Measurements from ENCODE around the gene STOML1.
A peak's percentile ranks its signal among the peaks of the same experiment; 100 is the strongest.
"Not testable (repeated sequence)": the region's sequence is repeated elsewhere in the genome, so short reads cannot be mapped to it uniquely, and the experiment has no call there.

STOML1 gene

DNA sequence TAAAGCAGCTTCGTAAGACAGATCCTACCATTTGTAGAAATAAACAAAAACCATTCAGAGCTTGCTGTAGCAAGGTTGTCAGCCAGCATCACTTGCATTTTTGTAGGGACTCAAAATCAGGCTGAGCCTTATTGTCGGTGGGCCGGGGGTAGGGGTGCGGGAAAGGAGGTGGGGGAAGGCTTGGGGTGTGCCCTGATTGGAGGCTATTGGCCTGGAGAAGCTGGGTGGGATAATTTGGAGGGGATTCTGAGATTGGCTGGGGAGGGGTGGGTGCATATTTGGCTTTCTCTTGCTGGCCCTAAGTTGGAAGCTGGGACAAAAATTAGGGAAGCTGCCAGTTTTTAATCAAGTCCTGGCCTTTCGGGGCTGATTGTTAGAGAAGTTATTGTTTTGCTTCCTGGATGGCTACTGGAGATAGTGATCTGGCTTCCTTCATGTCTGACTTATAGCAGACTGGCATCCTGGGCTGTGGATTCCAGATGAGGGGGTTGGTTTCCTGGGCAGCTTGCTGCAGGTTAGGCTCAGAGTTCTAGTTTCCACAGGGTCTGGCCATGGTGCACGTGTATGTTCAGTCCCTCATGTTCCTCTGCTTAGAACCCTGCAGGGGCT lies 22.8 kb downstream of the STOML1 start:
- H3K27ac Mint-ChIP-seq, result no peak overlapping the region

DNA sequence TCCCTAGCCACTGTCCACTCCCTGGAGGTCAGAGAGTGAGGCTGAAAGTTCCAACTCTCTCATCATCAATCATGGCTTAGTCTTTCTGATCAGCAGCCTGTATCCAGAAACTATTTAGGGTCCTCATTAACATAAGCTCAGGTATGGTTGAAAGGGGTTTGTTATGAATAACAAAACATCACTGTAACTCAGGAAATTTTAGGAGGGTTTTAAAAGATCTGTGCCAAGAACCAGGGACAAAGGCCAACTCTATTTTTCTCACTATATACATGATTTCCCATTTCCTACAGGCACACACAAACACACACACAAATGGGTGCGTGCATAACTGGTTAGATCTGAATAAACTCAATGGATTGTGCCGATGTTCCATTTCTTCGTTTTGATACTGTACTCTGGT lies 23.6 kb downstream of the STOML1 start:
- Mint-ChIP-seq H3K9me3 (no peaks in the 10 kb centered on the region), H3K27me3 (peaks cover 9 to 15% of the 10 kb centered on the region in 2 donors), H3K27ac (no peak overlapping the region), H3K4me3 (no peak overlapping the region), H3K36me3 (no peaks in the 10 kb centered on the region), H3K4me1 (peaks cover 19 to 31% of the 10 kb centered on the region in 2 donors)
- ATAC-seq (replicated peaks) (no peak), DNase-seq (no peak)

More for the DNA sequence above, 22.8 kb downstream of the STOML1 start:
- no peak for ATAC-seq (replicated peaks)
- Mint-ChIP-seq H3K4me1 (peaks cover 19 to 31% of the 10 kb centered on the region in 2 donors), H3K36me3 (no peaks in the 10 kb centered on the region), H3K4me3 (no peak overlapping the region), H3K9me3 (no peaks in the 10 kb centered on the region), H3K27me3 (peaks cover 13 to 19% of the 10 kb centered on the region in 2 donors)
- no peak for DNase-seq

DNA sequence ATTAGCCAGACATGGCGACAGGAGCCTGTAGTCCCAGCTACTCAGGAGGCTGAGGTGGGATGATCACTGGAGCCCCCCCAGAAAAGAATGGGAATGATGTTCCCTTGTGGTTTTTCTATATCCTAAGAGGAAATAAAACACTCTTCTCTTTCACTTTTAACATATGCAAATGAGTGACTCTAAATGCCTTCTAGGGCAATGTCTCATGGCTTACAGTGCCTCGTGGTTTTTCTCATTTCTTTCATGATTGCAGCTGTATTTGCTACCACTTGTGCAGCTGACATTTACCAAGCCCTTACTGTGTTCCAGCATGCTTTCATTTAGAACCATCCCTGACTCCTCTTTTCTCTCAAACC lies 26.4 kb downstream of the STOML1 start:
- peaks cover 12 to 23% of the 10 kb centered on the region in 2 donors for H3K4me1 Mint-ChIP-seq

DNA sequence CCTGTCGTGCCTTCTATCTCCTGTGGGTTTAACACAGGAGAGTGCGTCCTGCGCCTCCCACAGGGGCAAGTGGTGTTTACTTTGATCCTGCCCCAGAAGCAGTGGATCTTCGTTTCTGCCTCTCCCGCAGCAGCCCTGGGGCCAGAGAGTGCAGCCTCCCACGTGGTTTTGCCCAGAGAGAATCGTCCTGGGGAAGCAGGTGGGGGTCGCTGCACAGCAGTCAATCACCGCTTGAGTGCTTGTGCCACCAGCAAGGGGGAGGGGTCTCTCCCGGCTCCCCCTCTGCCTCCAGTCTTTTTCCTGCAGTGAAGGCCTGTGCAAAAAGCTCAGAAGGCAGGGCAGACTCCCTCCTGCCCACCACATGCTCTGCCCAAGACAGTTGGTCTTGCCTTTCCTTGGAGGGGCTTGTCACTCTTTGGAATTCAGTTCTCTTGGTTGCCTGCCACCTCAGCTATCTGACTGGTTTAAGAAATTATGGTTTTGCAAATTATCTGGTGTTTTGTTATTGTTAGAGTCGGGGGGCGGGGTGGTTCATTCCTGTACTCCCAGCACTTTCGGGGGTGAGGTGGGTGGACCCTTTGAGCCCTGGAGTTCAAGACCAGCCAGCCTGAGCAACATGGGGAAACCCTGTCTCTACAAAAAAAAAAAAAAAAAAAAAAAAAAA lies 26.9 kb downstream of the STOML1 start:
- no peaks in the 10 kb centered on the region for H3K36me3 Mint-ChIP-seq
- H3K4me3 Mint-ChIP-seq, result peak overlapping the region; percentile 64 to 74
- no peak for DNase-seq
- H3K4me1 Mint-ChIP-seq, result peaks cover 12 to 23% of the 10 kb centered on the region in 2 donors
- peak; percentile 58 to 70 for ATAC-seq (replicated peaks)
- no peaks in the 10 kb centered on the region for H3K9me3 Mint-ChIP-seq
- peaks cover 5 to 8% of the 10 kb centered on the region in 2 donors for H3K27me3 Mint-ChIP-seq
- H3K27ac Mint-ChIP-seq, result peak overlapping the region; percentile 59

More for the DNA sequence above, 26.4 kb downstream of the STOML1 start:
- H3K27me3 Mint-ChIP-seq, result peaks cover 5 to 8% of the 10 kb centered on the region in 2 donors
- H3K4me3 Mint-ChIP-seq, result peak overlapping the region; percentile 41 to 74
- peak; percentile 75 to 81 for ATAC-seq (replicated peaks)
- no peaks in the 10 kb centered on the region for H3K36me3 Mint-ChIP-seq
- H3K9me3 Mint-ChIP-seq, result no peaks in the 10 kb centered on the region
- DNase-seq, result no peak
- peak overlapping the region; percentile 62 for H3K27ac Mint-ChIP-seq

DNA sequence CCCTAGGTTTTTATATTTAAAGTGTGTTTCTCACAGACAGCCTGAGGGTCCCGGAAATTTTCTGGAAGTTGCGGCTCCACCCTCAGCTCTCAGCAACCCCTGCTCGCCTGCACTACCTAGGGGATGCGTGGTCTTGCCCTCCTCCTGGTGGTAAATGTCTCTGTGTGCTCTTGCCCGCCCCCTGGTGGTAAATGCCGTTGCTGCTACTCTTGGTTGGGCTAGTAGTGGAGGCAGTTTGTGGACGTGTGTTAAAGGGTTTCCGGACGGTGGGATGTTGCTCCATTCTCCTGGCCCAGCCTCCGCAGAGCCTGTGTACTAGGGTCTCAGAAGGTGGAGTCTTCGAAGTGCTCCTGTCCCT lies 27.4 kb downstream of the STOML1 start:
- H3K27me3 Mint-ChIP-seq, result peaks cover 5 to 8% of the 10 kb centered on the region in 2 donors
- H3K27ac Mint-ChIP-seq, result no peak overlapping the region

DNA sequence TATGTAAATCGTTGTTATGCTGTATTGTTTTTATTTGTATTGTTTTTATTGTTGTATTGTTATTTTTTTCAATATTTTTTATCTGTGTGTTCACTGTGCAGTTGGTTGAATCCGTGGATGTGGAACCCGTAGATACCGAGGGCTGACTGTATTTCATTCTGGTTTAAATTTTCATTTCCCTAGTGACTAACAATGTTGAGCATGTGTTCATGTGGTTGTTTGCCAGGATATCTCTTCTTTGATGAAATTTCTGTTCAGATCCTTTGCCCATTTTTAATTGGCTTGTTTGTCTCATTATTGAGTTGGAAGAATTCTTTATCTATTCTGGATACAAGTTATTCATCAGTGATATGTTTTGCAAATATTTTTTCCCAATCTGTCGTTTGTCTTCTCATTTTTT lies 29.7 kb downstream of the STOML1 start:
- Mint-ChIP-seq H3K4me3 (no peak overlapping the region), H3K27me3 (peaks cover 10 to 16% of the 10 kb centered on the region in 2 donors), H3K27ac (no peak overlapping the region), H3K9me3 (no peaks in the 10 kb centered on the region), H3K4me1 (peaks cover 20 to 32% of the 10 kb centered on the region in 2 donors), H3K36me3 (no peaks in the 10 kb centered on the region)
- no peak for DNase-seq
- no peak for ATAC-seq (replicated peaks)

More for the DNA sequence above, 27.4 kb downstream of the STOML1 start:
- Mint-ChIP-seq H3K4me3 (peak overlapping the region; percentile 64 to 74), H3K4me1 (peaks cover 14 to 24% of the 10 kb centered on the region in 2 donors), H3K9me3 (no peaks in the 10 kb centered on the region), H3K36me3 (no peaks in the 10 kb centered on the region)
- ATAC-seq (replicated peaks), result peak; percentile 84 to 88
- DNase-seq, result peak; percentile 63

DNA sequence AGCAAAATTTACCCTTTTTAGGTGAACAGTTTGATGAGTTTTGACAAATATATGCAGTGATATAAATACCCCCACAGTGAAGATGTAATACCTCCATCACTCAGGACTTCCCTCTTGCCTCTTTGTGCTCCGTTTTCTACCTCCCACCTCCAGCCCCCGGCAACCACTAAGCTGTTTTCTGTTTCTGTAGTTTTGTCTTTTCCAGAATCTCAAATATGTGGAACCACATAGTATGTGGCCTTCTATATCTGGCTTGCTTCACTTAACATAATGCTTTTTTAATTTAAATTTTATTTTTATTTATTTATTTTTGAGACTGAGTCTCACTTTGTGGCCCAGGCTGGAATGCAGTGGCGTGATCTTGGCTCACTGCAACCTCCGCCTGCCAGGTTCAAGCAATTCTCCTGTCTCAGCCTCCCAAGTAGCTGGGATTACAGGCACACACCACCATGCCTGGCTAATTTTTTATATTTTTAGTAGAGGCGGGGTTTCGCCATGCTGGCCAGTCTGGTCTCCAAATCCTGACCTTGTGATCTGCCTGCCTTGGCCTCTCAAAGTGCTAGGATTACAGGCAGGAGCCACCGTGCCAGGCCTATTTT lies 31.5 kb downstream of the STOML1 start:
- H3K4me1 Mint-ChIP-seq, result peaks cover 18 to 21% of the 10 kb centered on the region in 2 donors
- not testable (repeated sequence) for H3K36me3 Mint-ChIP-seq; H3K4me3 Mint-ChIP-seq; ATAC-seq (replicated peaks); H3K9me3 Mint-ChIP-seq; DNase-seq; H3K27ac Mint-ChIP-seq
- peaks cover 18 to 35% of the 10 kb centered on the region in 2 donors for H3K27me3 Mint-ChIP-seq

DNA sequence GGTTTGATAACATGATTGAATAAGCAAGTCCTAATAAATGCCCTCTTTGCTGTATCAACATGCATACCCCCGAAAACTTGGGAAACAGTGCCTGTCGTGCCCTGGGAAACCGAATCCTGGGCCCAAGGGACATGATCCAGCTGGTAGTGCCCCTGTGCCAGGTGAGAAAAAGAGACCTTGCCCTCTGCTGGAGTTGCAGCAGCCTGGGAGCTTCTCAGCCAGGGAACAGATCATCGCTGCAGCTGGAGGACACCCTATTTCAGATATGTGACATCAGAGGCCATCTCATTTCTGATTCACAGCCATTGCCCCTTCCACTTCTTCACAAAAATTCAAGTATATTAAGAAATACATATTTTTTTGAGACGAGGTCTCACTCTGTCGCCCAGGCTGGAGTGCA lies 32.3 kb downstream of the STOML1 start:
- no peaks in the 10 kb centered on the region for H3K9me3 Mint-ChIP-seq
- H3K27me3 Mint-ChIP-seq, result peaks cover 21 to 32% of the 10 kb centered on the region in 2 donors
- ATAC-seq (replicated peaks) (no peak), DNase-seq (no peak)
- H3K4me3 Mint-ChIP-seq, result no peak overlapping the region
- H3K4me1 Mint-ChIP-seq, result peaks cover 11 to 13% of the 10 kb centered on the region in 2 donors
- H3K27ac Mint-ChIP-seq, result no peak overlapping the region
- H3K36me3 Mint-ChIP-seq, result no peaks in the 10 kb centered on the region

DNA sequence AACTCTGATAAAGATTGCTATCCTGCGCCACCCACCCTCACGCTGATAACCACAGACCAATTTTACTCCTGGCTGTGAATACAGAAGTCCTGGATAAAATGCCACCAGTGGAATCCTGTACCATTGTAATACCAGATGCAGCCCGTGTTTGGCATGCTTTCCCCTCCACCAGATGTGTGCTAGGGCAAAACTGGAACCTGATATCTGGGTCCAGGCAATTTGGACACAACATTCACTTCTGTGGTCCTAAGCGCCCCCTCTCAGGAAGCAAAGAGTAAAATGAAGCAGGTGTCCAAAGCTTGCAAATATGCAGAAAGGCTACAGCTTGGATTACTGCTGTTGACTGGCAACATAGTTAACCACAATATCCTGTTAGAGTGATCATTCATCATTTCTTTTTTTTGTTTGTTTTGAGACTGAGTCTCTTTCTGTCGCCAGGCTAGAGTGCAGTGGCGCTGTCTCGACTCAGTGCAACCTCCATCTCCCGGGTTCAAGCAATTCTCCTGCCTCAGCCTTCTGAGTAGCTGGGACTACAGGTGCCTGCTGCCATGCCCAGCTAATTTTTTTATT lies 33.0 kb downstream of the STOML1 start:
- DNase-seq (no peak), ATAC-seq (replicated peaks) (peak in 1 of 2 donors; percentile 27)
- Mint-ChIP-seq H3K9me3 (no peaks in the 10 kb centered on the region), H3K4me1 (peaks cover 9 to 10% of the 10 kb centered on the region in 2 donors), H3K36me3 (no peaks in the 10 kb centered on the region), H3K27ac (no peak overlapping the region), H3K27me3 (peaks cover 18 to 30% of the 10 kb centered on the region in 2 donors), H3K4me3 (no peak overlapping the region)

DNA sequence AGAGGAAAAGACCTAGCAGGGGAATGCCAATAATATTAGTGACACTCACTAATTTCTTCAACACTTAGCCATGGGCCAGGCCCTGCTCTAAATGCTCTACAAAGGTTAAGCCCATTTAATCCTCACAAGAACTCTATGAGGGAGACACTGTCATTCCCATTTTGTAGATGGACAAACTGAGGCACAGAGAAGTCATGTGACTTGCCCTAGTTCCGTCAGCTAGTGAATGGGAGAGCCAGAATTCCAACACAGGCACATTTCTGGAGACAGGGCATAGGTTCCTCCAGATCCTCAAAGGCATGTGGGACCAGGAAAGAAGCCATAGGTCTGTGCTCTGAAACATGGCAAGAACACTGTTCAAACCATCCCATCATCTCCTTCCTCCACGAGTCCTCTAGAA lies 34.3 kb downstream of the STOML1 start:
- peaks cover 9 to 10% of the 10 kb centered on the region in 2 donors for H3K4me1 Mint-ChIP-seq
- no peak overlapping the region for H3K4me3 Mint-ChIP-seq

DNA sequence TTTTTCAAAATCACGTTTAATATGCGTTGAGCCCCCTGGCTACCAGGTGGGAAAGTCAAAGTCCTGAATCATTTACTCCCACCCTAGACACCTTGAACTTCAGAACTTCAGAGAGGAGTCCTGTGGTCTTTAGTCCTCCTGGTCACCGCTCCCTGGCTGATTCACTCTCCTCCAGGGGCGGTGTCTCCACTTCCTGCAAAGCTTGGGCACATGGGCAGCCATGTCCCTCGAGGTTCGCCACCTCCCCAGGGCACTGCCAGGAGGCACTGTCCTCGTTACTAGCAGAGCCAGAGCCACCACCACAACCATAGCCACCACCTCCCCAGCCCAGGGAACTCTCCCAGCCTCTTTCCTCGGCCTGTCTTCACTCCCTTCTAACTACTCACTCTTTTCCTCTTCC lies 34.8 kb downstream of the STOML1 start:
- H3K27ac Mint-ChIP-seq, result no peak overlapping the region
- H3K36me3 Mint-ChIP-seq, result no peaks in the 10 kb centered on the region
- H3K4me1 Mint-ChIP-seq, result peaks cover 9 to 10% of the 10 kb centered on the region in 2 donors
- ATAC-seq (replicated peaks), result no peak
- no peak for DNase-seq
- H3K4me3 Mint-ChIP-seq, result no peak overlapping the region
- peaks cover 24 to 41% of the 10 kb centered on the region in 2 donors for H3K27me3 Mint-ChIP-seq
- no peaks in the 10 kb centered on the region for H3K9me3 Mint-ChIP-seq

More for the DNA sequence above, 34.3 kb downstream of the STOML1 start:
- ATAC-seq (replicated peaks) (no peak), DNase-seq (no peak)
- no peak overlapping the region for H3K27ac Mint-ChIP-seq
- H3K9me3 Mint-ChIP-seq, result no peaks in the 10 kb centered on the region
- H3K27me3 Mint-ChIP-seq, result peaks cover 24 to 37% of the 10 kb centered on the region in 2 donors
- no peaks in the 10 kb centered on the region for H3K36me3 Mint-ChIP-seq

DNA sequence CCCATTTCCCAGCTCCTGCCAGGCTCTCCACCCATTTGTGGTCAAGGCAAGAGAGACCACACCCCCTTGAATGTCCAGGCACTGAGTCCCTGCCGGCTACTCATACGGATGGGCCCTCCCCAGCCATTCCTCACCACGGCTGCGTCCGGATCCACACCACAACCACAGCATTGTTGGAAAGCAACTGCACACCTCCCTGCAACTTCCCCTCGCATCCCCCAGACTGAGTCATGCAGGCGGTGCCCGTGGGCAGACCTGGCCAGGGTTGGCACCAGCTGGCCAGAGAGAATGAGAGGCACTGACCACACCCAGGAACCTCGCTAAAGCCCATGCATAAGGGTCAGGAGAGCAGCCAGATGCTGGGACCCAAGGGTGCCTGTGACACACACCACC lies 35.4 kb downstream of the STOML1 start:
- Mint-ChIP-seq H3K27ac (no peak overlapping the region), H3K36me3 (no peaks in the 10 kb centered on the region), H3K27me3 (peaks cover 24 to 42% of the 10 kb centered on the region in 2 donors), H3K4me1 (peaks cover 9 to 10% of the 10 kb centered on the region in 2 donors), H3K4me3 (no peak overlapping the region), H3K9me3 (no peaks in the 10 kb centered on the region)
- DNase-seq (no peak), ATAC-seq (replicated peaks) (no peak)

DNA sequence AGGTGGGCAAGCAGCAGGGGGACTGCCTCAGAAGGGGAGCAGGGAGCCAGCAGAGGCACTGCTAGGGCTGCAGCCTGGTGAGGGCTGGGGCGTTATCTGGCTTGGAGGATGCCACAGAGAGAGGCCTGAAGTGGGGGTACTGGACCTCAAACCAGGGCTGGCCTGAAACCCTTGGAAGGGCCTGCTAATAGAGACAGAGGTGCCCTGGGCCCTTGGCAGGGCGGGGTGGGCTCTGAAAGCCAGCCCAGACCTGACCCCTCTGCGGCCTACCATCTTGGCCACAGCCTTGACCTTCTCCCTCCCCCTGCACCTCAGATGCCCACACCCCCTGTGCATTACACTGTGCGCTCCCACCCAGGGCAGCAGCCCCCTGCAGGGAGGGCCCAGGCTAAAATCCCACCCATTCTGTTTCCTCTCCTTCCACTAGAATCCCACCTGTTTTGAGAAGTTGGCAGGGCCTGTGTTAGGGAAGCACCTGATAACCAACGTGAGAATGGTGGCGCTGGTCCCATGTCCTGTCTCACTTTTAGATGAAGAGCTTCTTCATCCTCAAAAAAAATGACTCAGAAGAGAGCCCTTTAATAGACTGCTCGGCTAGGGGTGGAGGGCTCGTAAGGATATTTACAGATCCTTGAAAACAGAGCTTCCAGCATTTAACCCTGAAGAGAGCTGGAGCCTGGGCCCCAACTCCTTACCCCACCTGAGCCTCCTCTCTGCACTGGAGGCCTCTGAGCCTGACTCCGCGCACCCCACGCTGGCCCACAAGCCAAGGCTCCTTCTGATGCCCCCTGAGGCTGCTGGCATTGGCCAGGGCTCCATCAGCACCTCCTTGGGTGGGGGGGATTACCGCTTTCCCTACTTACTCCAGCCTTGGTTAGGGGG lies 36.0 kb downstream of the STOML1 start:
- no peak for DNase-seq
- no peak overlapping the region for H3K27ac Mint-ChIP-seq
- no peaks in the 10 kb centered on the region for H3K36me3 Mint-ChIP-seq
- peaks cover 24 to 46% of the 10 kb centered on the region in 2 donors for H3K27me3 Mint-ChIP-seq
- H3K4me3 Mint-ChIP-seq, result no peak overlapping the region
- ATAC-seq (replicated peaks), result no peak
- peaks cover 11 to 14% of the 10 kb centered on the region in 2 donors for H3K4me1 Mint-ChIP-seq
- no peaks in the 10 kb centered on the region for H3K9me3 Mint-ChIP-seq

DNA sequence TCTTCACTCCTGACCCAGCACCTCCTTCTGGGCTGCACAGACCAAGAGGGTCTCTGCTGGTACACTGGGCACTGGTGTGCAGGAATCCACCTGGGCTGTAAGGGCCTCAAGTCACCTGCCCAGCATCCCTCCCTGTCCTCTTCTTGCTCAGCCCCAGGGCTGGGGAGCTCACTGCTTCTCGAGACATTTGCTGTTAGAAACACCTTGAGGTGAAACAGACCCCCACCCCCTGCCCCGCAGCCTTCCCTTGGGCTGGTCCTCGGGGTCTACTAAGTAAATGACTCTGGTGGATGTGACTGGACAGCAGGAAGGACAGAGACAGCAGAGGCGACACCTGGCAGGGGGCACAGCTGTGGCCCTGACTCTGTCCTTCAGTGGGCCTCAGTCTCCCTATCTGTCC lies 36.8 kb downstream of the STOML1 start:
- Mint-ChIP-seq H3K9me3 (no peaks in the 10 kb centered on the region), H3K4me3 (no peak overlapping the region), H3K27ac (no peak overlapping the region), H3K27me3 (peaks cover 24 to 51% of the 10 kb centered on the region in 2 donors), H3K36me3 (no peaks in the 10 kb centered on the region), H3K4me1 (peaks cover 17 to 22% of the 10 kb centered on the region in 2 donors)
- DNase-seq (no peak), ATAC-seq (replicated peaks) (no peak)

All from stimulated activated naive B cell treated with anti-CD40 and anti-IgM and Interleukin-4, amounts not matched to agents 10 μg/mL and 1 μg/mL and 100 μg/mL, for 72 hours (primary cell).